ENCODE data around the gene ALB. TPM values are rescaled to one million over a fixed set of nuclear protein-coding genes. Genes with fewer than 3 reads are reported as not detected.

Gene ALB
- total and polyA plus RNA-seq, 4 experiments from 2014 or later, result not detected

GRCh38 chr4:73396993-73397972, 6.8 kb upstream of the ALB start:
- Mint-ChIP-seq H3K36me3 (no peaks in the 10 kb centered on the region), H3K27ac (no peak overlapping the region), H3K9me3 (no peaks in the 10 kb centered on the region), H3K4me1 (no peaks in the 10 kb centered on the region), H3K27me3 (peaks cover 0 to 4% of the 10 kb centered on the region in 2 donors), H3K4me3 (no peak overlapping the region)
- no peaks in the 10 kb centered on the region for H3K27me3 ChIP-seq (ENCODE audit: insufficient read depth, low read length)
- intact Hi-C loops (cut with micrococcal nuclease), result no loop called here
- ChIA-PET CTCF (ENCODE audit: partially characterized antibody) (no interaction called here), POLR2A (ENCODE audit: partially characterized antibody) (no interaction called here)
- no peak overlapping the region for H3K27ac ChIP-seq (ENCODE audit: low read depth, low read length)
- H3K4me1 ChIP-seq (ENCODE audit: insufficient read depth, low read length), result no peaks in the 10 kb centered on the region
- DNase-seq, result no peak
- H3K9me3 ChIP-seq (ENCODE audit: control insufficient read depth in 1 of 2, low read length in 2 of 2), result no peaks in the 10 kb centered on the region
- no peak overlapping the region for H3K4me3 ChIP-seq (ENCODE audit: low read length in 2 of 2)
- H3K36me3 ChIP-seq (ENCODE audit: insufficient read depth, low read length), result no peaks in the 10 kb centered on the region

- Mint-ChIP-seq H3K4me3 (no peak overlapping the region), H3K36me3 (no peaks in the 10 kb centered on the region), H3K27me3 (peaks cover 0 to 1% of the 10 kb centered on the region in 2 donors), H3K9me3 (no peaks in the 10 kb centered on the region), H3K4me1 (no peaks in the 10 kb centered on the region), H3K27ac (no peak overlapping the region)
- Histone ChIP-seq H3K36me3 (ENCODE audit: insufficient read depth, low read length) (no peaks in the 10 kb centered on the region), H3K4me3 (ENCODE audit: low read length in 2 of 2) (no peak overlapping the region), H3K9me3 (ENCODE audit: control insufficient read depth in 1 of 2, low read length in 2 of 2) (no peaks in the 10 kb centered on the region), H3K27ac (ENCODE audit: low read depth, low read length) (no peak overlapping the region), H3K4me1 (ENCODE audit: insufficient read depth, low read length) (no peaks in the 10 kb centered on the region), H3K27me3 (ENCODE audit: insufficient read depth, low read length) (no peaks in the 10 kb centered on the region)
- ChIA-PET POLR2A (ENCODE audit: partially characterized antibody) (no interaction called here), CTCF (ENCODE audit: partially characterized antibody) (no interaction called here)
- DNase-seq, result no peak
- intact Hi-C loops (cut with micrococcal nuclease), result no loop called here
Observed at GRCh38 chr4:73401412-73401811, 2.7 kb upstream of the ALB start.

- ChIA-PET CTCF (ENCODE audit: partially characterized antibody) (no interaction called here), POLR2A (ENCODE audit: partially characterized antibody) (no interaction called here)
- Histone ChIP-seq H3K36me3 (ENCODE audit: insufficient read depth, low read length) (no peaks in the 10 kb centered on the region), H3K9me3 (ENCODE audit: control insufficient read depth in 1 of 2, low read length in 2 of 2) (no peaks in the 10 kb centered on the region), H3K4me3 (ENCODE audit: low read length in 2 of 2) (no peak overlapping the region), H3K27ac (ENCODE audit: low read depth, low read length) (no peak overlapping the region), H3K27me3 (ENCODE audit: insufficient read depth, low read length) (no peaks in the 10 kb centered on the region), H3K4me1 (ENCODE audit: insufficient read depth, low read length) (no peaks in the 10 kb centered on the region)
- no peaks in the 10 kb centered on the region for H3K36me3 Mint-ChIP-seq
- H3K27ac Mint-ChIP-seq, result no peak overlapping the region
- H3K4me3 Mint-ChIP-seq, result no peak overlapping the region
- intact Hi-C loops (cut with micrococcal nuclease), result no loop called here
- no peak for DNase-seq
- peaks cover 0 to 3% (median 0%) of the 10 kb centered on the region in 8 donors for H3K9me3 Mint-ChIP-seq
- no peaks in the 10 kb centered on the region for H3K27me3 Mint-ChIP-seq
- H3K4me1 Mint-ChIP-seq, result no peaks in the 10 kb centered on the region
Observed at GRCh38 chr4:73404457-73404856, 370 bp downstream of the ALB start.

DNA sequence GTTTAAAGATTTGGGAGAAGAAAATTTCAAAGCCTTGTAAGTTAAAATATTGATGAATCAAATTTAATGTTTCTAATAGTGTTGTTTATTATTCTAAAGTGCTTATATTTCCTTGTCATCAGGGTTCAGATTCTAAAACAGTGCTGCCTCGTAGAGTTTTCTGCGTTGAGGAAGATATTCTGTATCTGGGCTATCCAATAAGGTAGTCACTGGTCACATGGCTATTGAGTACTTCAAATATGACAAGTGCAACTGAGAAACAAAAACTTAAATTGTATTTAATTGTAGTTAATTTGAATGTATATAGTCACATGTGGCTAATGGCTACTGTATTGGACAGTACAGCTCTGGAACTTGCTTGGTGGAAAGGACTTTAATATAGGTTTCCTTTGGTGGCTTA, 1.1 kb downstream of the ALB start:
- Histone ChIP-seq H3K4me3 (ENCODE audit: low read length in 2 of 2) (no peak overlapping the region), H3K36me3 (ENCODE audit: insufficient read depth, low read length) (no peaks in the 10 kb centered on the region), H3K9me3 (ENCODE audit: control insufficient read depth in 1 of 2, low read length in 2 of 2) (no peaks in the 10 kb centered on the region), H3K4me1 (ENCODE audit: insufficient read depth, low read length) (no peaks in the 10 kb centered on the region), H3K27me3 (ENCODE audit: insufficient read depth, low read length) (no peaks in the 10 kb centered on the region), H3K27ac (ENCODE audit: low read depth, low read length) (no peak overlapping the region)
- Mint-ChIP-seq H3K27me3 (no peaks in the 10 kb centered on the region), H3K4me1 (no peaks in the 10 kb centered on the region), H3K4me3 (no peak overlapping the region), H3K36me3 (no peaks in the 10 kb centered on the region), H3K9me3 (peaks cover 0 to 3% (median 0%) of the 10 kb centered on the region in 8 donors), H3K27ac (no peak overlapping the region)
- no peak for DNase-seq
- POLR2A ChIA-PET (ENCODE audit: partially characterized antibody), result no interaction called here
- intact Hi-C loops (cut with micrococcal nuclease), result no loop called here
- CTCF ChIA-PET (ENCODE audit: partially characterized antibody), result no interaction called here

- H3K27ac Mint-ChIP-seq, result no peak overlapping the region
- ChIA-PET POLR2A (ENCODE audit: partially characterized antibody) (no interaction called here), CTCF (ENCODE audit: partially characterized antibody) (no interaction called here)
- H3K4me1 Mint-ChIP-seq, result no peaks in the 10 kb centered on the region
- H3K36me3 Mint-ChIP-seq, result no peaks in the 10 kb centered on the region
- H3K4me3 Mint-ChIP-seq, result no peak overlapping the region
- peaks cover 0 to 3% (median 0%) of the 10 kb centered on the region in 8 donors for H3K9me3 Mint-ChIP-seq
- DNase-seq, result no peak
- Histone ChIP-seq H3K36me3 (ENCODE audit: insufficient read depth, low read length) (no peaks in the 10 kb centered on the region), H3K4me1 (ENCODE audit: insufficient read depth, low read length) (no peaks in the 10 kb centered on the region), H3K27me3 (ENCODE audit: insufficient read depth, low read length) (no peaks in the 10 kb centered on the region), H3K27ac (ENCODE audit: low read depth, low read length) (no peak overlapping the region), H3K9me3 (ENCODE audit: control insufficient read depth in 1 of 2, low read length in 2 of 2) (no peaks in the 10 kb centered on the region), H3K4me3 (ENCODE audit: low read length in 2 of 2) (no peak overlapping the region)
- intact Hi-C loops (cut with micrococcal nuclease), result no loop called here
- H3K27me3 Mint-ChIP-seq, result no peaks in the 10 kb centered on the region
Observed at GRCh38 chr4:73406548-73406875, 2.4 kb downstream of the ALB start.

GRCh38 chr4:73407227-73407673, 3.2 kb downstream of the ALB start:
- Mint-ChIP-seq H3K4me1 (no peaks in the 10 kb centered on the region), H3K9me3 (peaks cover 0 to 3% (median 0%) of the 10 kb centered on the region in 8 donors), H3K27ac (no peak overlapping the region), H3K27me3 (peaks cover 0 to 2% of the 10 kb centered on the region in 2 donors), H3K4me3 (no peak overlapping the region), H3K36me3 (no peaks in the 10 kb centered on the region)
- no peak for DNase-seq
- Histone ChIP-seq H3K36me3 (ENCODE audit: insufficient read depth, low read length) (no peaks in the 10 kb centered on the region), H3K4me3 (ENCODE audit: low read length in 2 of 2) (no peak overlapping the region), H3K27me3 (ENCODE audit: insufficient read depth, low read length) (no peaks in the 10 kb centered on the region), H3K4me1 (ENCODE audit: insufficient read depth, low read length) (no peaks in the 10 kb centered on the region), H3K27ac (ENCODE audit: low read depth, low read length) (no peak overlapping the region), H3K9me3 (ENCODE audit: control insufficient read depth in 1 of 2, low read length in 2 of 2) (no peaks in the 10 kb centered on the region)
- intact Hi-C loops (cut with micrococcal nuclease), result no loop called here
- CTCF ChIA-PET (ENCODE audit: partially characterized antibody), result no interaction called here
- POLR2A ChIA-PET (ENCODE audit: partially characterized antibody), result no interaction called here

- Mint-ChIP-seq H3K27me3 (peaks cover 0 to 2% of the 10 kb centered on the region in 2 donors), H3K9me3 (peaks cover 0 to 3% (median 0%) of the 10 kb centered on the region in 8 donors), H3K4me3 (no peak overlapping the region), H3K27ac (no peak overlapping the region), H3K4me1 (no peaks in the 10 kb centered on the region), H3K36me3 (no peaks in the 10 kb centered on the region)
- ChIA-PET CTCF (ENCODE audit: partially characterized antibody) (interaction anchor here (1.2 kb wide), 1 partner anchor 17 kb away, joined by 3 read pairs; no protein-coding TSS in a partner anchor), POLR2A (ENCODE audit: partially characterized antibody) (no interaction called here)
- no peak for DNase-seq
- Histone ChIP-seq H3K27me3 (ENCODE audit: insufficient read depth, low read length) (no peaks in the 10 kb centered on the region), H3K27ac (ENCODE audit: low read depth, low read length) (no peak overlapping the region), H3K4me3 (ENCODE audit: low read length in 2 of 2) (no peak overlapping the region), H3K4me1 (ENCODE audit: insufficient read depth, low read length) (no peaks in the 10 kb centered on the region), H3K36me3 (ENCODE audit: insufficient read depth, low read length) (no peaks in the 10 kb centered on the region), H3K9me3 (ENCODE audit: control insufficient read depth in 1 of 2, low read length in 2 of 2) (no peaks in the 10 kb centered on the region)
- intact Hi-C loops (cut with micrococcal nuclease), result no loop called here
Observed at GRCh38 chr4:73408181-73408867, 4.2 kb downstream of the ALB start.

All from CD4-positive, alpha-beta memory T cell (primary cell).